Activated CD4-positive, alpha-beta T cell treated with anti-CD3 and anti-CD28 coated beads, Interleukin-2, amount 50 U/mL, for 1 hour (primary cell): ENCODE measurements around the gene FNTB.

Source experiments
- DNase-seq: peaks from one replicate; pipeline ENCODE4 v3.0.0-alpha.2; 2020

The FNTB gene

DNA sequence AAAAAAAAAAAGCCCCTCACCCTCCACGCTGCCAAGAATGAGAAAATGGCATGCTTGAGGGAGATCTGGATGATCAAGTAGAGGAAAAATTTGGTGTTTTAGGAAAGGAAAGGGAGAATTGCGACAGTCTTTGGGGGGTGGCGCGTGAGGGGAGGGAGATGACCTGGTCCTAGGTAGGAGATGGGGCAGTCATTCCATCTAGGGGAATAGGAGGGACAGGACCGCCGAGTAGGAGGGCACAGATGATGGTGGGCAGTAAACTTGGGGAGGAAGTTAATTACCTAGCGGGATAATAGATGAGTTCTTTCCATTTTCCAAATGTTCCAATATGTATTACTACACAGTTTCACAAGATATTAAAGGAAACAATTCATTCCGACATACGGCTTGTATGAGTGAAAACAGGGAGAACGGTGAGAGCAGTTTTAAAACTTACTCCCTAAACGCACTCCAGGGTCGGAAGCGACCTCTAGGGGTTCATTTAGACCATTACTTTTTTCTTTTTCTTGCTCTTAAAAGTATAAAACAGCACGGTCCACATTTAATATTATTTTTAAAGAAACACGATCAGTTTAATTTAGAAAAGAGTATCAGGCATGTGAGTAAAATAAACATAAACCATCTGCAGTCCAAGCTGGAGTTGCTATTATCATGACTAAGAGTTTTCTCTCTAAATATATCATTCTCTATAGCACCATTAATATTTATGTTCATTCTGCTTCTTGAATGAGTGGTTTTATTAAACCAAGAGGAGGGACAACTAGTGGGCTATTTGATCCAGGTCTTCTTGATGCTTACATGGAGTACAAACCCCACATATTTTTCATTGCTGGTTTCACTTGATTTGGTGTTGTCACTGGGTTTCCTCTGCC is 3.0 kb upstream of the FNTB start:
- peak; percentile 27 for DNase-seq

DNA sequence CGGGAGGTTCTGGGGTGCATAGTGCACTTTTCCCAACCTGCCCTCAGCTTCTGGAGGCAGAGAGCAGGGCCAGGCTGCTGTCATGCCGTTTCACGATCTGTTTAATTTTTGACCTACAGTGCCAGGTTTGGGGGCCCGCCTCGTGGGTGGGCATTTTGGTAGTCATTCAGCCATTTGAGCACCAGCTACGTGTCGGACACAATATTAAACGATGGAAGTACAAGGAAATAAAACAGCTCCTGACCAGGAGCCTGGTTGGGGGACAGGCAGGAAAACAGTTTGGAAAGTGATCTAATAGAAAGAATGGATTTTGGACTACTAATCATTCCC is 708 bp downstream of the FNTB start:
- DNase-seq, result no peak

DNA sequence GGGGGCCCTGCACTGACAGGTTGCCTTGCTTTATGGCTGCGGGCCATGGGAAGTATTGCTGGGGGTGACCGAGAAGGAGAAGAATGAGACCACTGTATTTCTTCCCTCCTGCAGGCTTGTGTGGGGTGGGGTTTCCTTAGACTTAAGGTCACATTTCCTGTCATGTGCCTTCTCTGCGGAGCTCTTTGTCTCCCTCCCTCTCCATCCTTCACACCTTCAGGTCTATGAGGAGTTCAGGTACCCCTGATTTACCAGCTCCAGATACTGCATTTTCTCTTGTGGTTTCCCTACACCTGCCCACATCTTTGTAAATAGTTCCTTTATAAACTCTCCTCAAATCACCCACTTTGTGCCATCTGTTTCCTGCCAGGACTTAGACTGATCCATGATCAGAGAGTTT is 3.6 kb downstream of the FNTB start:
- DNase-seq, result no peak

DNA sequence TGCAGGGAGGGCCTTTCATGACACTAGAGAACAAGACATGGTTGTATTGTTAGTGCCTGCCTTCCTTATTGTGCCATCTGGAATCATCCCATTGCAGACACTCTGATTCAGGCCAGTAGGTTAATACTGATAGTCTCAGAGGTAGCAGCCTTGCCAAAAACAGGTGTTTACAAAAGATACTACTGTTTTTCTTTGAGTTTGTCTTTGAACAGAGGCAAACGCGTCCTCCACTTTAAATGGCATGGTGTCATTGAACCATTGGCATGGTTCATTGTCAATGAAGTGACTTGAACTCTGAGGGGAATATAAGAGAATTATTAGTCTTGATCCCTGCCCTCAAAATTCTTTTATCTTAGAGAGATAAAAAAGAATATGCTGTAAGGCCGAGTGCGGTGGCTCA is 4.2 kb downstream of the FNTB start:
- no peak for DNase-seq

DNA sequence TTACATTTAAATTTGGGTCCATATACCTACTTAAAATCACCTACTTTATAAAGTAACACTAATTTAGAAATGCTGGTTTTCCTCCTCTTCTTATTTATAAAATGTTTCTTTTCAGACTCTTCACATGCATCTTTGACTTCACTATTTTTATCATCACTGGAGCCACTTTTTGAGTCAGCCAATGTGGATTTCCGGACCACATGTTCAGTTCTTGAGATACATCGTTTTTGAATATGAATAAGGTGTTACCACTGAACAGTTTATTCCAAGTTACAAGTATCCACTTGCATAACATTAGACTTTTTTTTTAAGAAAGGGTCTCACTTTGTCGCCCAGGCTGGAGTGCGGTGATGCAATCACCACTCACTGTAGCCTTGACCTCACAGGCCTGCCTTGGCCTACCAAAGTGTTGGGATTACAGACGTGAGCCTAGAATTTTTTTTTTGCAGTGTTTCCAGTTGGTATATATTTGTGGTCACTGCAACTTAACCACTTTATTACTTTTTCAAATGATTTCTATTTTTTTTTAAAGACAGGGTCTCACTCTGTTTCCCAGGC is 5.7 kb downstream of the FNTB start:
- no peak for DNase-seq

DNA sequence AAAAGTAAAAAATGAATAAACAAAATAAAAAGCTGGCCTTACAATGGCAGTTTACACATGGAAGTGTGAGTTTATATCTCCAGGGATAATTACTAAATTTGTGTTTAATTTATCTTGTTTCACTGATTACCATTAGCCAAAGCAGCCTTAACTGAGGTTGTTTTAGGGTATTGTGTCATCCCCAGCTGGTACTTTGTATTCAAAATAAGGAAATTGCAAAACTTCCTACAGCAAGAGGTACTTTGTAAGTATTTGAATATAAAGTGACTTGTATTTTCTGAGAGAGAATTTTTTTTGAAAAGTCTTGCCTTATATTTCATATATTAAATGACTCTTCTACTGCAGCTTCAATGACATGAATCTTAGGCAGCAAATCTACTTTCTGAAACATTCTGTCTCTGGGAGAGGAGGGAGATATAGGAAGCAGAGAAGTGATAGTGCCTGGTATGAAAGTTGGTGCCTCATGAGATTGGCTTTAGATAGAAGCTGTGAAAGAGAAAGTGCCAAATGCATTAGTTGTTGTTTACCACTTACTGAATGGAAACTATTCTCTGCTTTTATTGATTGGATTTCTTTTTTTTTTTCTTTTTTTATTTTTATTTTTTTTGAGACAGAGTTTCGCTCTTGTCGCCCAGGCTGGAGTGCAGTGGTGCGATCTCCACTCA is 6.7 kb downstream of the FNTB start:
- DNase-seq, result no peak

DNA sequence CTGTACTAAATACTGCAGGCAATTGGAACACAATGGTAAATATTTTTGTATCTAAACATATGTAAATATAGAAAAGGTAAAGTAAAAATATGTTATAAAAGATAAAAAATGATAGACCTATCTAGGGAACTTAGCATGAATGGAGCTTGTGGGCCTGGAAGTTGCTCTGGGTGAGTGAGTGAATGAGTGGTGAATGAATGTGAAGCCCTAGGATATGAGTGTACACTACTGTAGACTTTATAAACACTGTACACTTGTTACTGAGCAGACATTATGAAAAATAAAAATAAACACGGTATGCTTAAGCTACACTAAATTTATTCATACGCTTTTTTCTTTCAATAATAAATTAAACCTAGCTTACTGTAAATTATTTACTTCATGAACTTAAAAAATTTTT is 7.8 kb downstream of the FNTB start:
- no peak for DNase-seq

DNA sequence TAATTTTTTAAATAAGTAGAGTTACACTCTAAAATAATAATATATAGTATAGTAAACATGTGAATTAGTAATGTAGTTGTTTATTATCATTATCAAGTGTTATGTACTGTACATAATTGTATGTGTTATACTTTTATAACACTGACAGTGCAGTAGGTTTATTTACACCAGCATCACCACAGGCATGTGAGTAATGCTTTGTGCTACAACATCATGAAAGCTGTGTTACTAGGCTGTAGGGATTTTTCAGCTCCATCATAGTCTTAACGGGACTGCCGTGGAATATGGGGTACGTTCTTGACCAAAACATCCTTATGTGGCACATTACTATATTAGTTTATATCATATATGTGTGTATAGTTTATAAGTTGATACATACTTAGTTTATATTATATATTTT is 8.6 kb downstream of the FNTB start:
- DNase-seq, result no peak

DNA sequence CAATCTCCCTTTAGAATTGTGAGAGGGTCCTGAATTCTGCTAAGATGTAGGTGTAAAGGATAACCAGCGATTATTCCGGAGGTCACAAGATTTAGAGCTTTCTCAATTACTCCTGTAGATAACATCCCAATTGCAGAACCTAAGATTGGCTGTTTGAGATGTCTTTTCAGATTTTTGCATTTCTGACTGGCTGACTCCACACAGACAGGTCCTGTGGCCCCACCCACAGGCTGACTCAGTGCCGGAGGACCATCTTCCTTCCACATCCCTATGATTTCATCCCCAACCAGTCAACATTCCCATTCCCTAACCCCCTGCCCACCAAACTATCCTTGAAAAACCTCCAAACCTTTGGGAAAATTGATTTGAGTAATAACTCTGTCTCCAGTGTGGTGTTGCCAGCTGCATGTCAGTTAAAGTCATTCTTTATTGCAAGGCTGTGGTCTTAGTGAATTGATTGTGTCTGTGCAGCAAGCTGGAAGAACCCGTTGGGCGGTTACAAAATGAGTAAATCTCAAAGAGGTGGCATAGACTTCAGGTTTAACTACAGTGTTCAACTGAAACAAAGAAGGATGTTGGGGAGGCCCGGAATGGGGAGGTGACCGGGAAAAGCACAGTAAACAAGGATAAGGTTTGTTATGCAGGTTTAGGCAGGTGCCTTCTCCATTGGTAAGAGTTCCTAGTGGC is 10.6 kb downstream of the FNTB start:
- no peak for DNase-seq

DNA sequence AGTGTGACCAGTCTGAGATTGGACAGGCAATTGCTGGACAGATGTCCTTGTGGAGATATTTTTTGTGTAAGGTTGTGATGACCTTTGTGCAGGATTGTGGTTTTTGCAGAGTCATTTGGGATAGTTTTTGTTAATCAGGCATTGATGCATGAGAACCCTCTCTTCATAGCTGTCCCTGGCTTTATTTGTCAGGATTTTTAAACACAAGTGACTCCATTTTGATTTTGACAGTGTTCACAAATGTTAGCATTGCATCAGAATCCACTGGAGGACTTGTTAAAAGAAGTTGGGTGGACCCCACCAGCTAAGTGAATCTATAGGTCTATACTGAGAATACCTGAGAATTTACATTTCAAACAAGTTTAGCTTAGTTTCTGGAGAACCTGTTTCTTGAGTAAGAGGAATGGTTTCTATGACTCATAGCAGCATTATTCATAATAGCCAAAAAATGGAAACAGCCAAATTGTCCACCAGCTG is 11.8 kb downstream of the FNTB start:
- DNase-seq, result no peak

DNA sequence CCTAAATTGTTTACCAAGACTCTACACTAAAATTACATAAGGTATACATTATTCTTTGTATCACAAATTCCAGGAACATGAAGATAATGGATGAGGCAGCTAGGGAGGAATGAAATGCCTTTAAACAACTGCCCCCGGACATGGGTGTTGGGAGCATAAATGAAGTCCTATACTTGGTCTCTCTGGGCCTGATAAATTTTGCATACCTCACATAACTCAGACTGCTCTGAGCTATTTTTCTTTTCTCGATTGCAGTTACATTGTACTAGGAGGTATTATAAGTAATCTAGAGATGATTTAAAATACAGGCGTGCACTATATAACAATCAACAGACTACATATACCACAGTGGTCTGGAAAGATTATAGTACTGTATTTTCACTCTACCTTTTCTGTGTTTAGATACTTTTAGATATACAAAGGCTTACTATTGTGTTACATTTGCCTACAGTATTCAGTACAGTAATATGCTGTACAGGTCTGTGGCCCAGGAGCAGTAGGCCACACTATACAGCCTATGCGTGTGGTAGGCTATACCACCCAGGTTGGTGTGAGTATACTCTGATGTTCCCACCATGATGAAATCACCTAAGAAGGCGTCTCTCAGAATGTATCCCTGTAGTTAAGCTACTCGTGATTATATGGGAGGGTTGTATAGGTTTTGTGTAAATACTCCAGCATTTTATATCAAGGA is 14.3 kb downstream of the FNTB start:
- DNase-seq, result no peak

DNA sequence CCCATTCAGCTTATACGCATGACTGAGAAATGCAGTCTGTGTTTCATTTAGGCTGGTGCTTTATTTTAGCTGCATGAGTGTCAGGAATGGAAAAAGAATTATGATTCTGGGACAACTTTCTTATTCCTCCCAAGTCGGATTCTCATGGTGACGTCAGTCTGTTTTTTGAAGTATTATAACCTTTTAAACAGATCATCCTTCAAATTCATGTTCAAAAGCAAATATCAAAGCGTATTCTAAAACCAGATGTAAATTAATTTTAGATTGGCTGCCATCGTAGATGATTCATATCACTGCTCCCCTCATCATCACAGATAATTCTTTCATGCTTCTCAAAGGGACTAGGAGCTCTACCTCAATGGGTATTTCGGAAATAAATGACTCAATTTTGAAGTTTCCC is 15.0 kb downstream of the FNTB start:
- DNase-seq, result no peak

DNA sequence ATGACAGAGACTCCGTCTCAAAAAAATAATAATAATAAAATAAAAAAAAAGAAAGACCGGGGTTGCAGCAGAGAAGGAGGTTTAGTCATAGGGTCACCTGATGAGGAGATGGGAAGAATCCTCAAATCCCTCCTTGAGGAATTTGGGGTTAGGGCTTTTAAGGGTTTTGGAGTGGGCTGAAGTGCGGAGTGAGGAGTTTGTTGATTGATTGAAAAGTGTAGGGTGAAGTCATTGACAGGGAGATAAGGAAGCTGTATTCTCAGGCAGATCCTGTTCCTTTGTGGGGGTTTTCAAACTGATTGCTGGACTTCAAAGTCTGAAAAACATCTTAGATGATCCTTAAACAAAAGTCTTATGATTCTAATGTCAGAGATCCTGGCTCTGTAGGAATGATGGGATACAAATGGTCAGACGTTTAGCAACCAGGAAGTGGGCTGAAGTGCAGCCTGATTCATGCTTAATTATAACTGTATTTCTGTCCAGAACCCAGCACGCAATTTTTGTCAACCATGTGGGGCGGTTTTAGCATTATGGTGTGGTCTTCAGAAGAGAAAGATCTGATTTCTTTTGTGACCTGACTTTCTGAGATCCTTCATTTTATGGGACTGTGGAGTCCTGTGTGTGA is 16.0 kb downstream of the FNTB start:
- no peak for DNase-seq

DNA sequence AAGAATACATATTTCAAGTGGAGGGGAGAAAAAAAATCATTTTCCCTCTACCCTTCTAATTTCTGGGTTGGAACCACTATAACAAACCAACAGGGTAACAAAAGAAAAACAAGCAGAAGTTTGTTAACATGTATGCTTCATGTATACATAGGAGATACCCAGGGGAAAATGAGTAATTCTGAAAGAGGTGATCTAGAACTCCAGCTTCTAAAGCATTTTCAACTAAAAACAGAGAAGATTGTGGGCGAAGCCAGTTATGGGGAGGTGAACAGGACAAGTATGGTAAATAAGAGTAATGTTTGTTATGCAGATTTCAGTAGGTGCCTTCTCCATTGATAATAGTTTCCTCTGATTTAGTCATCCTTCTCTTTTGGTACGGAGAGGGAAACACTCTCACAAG is 16.7 kb downstream of the FNTB start:
- no peak for DNase-seq

DNA sequence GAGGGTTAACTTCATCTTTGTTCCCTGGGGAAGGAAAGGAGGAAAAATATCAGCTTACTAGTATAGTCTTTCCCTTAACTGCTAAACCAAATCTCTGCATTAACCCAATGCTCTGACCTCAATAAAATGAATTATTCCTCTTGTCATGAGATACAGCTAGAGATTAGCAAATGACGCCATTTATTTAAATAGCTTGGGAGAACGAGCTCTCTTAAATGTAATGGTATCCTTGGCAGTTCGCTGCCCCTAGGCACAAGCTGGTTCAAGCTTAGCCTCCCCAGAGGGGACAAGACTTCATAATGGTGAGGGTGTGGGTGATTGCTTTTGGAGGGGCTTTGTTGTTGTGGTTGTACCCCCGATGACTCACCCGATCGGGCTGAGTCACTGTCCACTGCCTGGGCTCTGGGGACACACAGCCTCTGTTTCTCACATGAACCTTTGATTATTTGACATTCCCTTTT is 19.6 kb downstream of the FNTB start:
- no peak for DNase-seq

DNA sequence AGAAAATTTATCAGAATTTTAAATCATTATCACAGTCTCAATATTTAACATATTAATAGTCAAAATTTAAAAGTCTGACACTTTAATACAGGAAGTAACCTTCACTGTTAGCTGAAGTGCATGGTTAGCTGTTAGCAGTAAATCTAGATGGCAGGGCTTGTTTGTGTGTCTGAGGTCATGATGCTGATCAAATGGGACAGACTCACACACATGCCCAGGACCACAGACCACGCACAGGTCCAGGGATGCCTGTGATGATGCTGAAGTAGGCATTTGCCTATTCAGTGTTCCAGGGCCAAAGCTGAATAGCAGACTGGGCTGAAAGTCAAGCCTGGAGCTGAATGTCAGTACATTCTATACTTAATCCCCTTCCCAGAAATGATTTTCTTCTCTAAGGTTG is 20.5 kb downstream of the FNTB start:
- no peak for DNase-seq

DNA sequence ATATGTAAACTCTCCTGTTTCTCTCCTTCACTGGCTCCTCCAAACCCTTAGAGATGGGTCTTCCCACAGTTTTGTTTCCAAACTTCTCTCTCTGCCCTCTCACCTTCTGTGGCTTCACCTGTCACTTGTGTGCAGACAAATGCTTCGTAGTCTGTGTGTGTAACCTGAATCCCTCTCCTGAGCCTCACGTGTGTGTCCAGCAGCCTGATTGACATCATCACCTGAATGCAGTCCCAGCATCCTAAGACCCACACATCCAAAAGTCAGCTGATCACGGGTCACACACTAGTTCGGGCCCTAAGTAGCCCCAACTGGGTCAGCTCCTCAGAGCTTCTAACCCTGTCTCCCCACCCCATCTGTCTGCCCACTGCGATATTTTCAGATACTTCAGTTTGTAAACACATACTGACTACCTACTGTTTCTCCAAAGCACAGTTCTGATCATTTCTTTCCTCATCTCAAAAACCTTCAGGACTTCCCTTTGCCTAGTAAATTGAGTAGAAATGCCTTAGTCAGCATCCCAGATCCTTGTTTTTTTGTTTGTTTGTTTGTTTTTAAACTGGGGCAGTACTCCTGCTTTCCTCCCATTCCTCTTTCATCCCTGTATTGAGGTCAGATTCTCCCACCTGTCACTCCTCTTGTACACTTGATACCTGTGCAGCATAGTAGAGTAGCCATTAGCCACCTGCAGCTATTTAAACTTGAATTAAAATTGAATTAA is 23.7 kb downstream of the FNTB start:
- DNase-seq, result no peak

DNA sequence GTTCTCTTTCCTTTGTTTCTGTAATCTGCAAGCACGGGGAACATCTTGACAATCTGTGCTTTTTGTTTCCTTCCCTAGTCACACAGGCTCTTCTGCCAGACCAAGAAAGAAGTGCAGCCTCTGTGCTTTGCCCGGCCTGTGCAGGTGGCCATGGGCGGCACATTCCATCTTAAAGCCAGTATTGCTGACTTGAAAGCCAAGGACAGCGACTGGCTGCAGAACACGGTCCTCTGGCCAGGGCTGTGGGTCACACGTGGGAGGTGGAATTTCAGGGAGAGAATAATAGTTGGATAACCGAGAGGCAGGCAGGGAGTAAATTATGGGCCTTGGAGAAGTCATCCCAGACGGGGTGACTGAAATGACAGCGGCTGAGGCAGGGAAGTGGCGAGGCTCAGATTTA is 24.8 kb downstream of the FNTB start:
- no peak for DNase-seq

DNA sequence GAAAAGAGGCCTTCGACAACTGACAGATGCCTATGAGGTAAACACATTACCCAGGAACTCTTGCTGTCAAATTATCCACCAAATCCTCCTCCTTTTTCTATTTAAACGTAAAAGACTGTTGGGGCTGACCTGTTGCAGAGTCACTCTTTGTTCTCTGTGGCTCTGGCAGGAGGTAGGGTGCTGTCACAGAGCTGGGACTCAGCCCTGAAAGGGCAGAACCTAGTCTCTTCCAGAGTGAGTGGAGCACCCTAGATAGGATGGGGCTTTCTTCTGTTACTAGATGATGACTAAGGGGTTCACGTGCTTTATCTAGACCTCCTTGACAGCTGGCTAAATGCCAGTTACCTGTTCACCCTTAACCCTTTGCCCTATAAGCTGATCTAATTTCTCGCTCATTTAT is 25.7 kb downstream of the FNTB start:
- DNase-seq, result no peak

DNA sequence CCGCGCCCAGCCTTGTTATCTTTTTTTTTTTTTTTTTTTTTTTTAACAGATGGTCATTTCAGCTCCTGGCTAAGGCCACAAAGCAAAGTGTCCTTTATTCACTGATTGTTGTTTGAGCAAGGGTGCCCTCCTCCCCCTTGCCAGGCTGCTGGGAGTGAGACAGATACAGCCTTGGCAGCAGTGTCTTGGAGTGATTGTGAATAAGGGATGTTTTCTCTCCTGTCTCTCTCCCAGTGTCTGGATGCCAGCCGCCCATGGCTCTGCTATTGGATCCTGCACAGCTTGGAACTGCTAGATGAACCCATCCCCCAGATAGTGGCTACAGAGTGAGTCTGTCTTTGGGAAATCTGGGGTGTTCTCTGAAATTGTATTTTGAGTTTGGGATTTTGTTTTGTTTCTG is 28.7 kb downstream of the FNTB start:
- DNase-seq, result no peak

DNA sequence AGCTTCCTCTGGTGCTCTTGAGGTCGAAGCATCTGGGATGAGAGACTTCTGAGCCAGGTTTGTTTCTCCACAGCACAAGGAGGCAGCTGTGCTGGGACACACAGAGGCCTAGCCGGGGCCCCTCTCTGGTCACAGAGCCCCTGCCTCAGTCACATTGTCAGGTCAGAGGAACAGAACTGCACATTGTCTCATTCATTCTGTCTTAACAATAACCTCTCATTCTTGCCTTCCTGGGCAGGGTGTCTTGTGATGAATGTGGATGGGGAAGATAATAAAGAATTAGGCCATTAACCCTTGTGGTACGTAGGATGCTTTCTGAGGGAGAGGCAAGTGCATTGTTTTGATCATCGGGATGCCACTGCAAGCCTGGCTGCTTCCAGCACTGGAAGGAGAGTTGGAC is 29.8 kb downstream of the FNTB start:
- no peak for DNase-seq
